GM19468 (cell line): ENCODE data around the gene PWWP2A.

ENCODE experiments used
- ATAC-seq: cut with Tn5 transposase; IDR thresholded peaks from one replicate; pipeline ENCODE4 v1.9.1; 2021; ENCODE audit warnings: mild to moderate bottlenecking, moderate library complexity, moderate number of reproducible peaks; ENCODE audit not compliant: unreplicated experiment; ENCODE audit errors: extremely low read depth

The PWWP2A gene

DNA sequence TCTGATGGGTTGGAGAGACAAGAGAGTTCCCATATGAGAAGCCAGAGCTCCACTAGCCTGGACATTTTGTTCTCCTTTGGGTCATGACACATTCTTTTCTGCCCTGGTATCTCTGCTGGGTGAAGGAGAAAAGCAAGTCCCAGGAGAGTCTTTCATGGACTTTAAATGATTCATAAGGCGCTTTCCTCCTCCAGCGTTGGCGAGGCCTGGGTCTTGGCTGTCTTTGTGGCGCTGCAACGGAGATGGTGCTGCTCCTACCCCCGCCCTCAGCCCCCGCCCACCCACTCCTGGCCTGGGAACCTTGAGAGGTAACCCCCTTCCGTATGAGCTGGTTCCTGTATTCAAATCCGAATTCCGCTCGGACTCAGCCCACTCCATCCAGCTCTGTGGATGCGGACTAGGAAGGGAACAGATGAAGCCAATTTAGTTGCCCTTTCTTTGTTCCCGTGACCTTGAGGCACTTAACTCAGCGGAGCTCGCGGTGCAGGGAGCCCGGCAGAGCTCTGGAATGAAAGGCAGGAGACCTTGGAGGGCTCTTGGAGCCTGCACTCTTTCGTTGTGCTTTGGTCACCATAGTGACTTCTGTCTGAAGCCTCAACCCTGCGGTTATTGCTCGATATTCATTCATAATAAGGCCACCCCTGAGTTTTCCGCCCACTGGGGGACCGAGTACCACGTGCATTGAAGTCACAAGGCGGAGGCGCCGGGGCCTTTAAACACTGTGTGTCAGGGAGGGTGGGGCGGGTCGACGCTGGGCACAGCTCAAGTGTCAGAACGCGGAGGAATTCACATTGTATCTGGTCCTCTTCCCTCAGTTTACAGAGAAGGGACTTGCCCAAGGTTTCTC, 14.0 kb upstream of the PWWP2A start:
- ATAC-seq: no peak

DNA sequence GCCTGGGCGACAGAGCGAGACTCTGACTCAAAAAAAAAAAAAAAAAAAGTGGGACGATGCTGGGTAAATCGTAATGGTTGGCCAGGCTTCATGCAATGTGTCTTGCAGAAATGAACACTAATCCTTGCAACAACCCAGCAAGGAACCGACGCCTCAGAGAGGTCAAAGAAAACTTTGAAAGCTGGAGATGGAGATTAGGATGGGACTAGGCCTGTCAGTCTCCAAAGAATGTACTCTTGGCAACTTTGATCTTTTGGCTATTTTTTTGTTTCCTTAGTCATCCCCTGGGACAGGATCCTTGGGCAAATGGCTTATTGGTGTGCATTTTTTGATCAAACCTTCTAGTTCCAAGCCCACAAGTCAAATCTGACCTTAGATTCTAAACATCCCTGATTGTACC, 10.6 kb upstream of the PWWP2A start:
- ATAC-seq: no peak

DNA sequence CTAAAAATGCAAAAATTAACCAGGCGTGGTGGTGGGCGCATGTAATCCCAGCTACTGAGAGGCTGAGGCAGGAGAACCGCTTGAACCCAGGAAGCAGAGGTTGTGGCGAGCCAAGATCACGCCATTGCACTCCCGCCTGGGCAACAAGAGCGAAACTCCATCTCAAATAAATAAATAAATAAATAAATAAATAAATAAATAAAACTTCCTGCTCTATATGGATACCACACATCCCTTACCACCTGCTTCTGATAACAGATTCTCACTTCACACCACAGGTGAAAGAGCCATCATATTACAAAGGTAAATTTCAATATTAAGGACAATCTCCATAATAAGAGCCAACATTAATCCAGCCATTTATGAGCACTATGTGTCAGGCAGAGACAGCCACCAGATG, 9.4 kb upstream of the PWWP2A start:
- ATAC-seq: no peak

DNA sequence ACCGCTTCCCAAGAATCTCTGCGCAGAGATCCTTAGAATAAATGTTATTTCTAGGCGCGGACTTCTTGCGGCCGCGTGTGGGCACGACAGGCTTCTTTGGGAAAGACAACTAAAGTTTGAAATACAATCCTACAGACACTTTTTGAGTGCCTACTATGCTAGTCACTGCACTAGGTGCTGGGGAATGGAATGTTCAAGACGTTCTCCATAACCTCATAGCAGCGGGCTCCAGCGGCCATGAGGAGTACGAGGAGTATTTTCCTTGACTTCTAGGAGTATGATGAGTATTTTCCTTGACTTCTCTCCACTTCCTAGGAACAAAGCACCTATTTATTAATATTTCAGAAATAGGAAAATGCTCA, 636 bp upstream of the PWWP2A start:
- no peak for ATAC-seq

DNA sequence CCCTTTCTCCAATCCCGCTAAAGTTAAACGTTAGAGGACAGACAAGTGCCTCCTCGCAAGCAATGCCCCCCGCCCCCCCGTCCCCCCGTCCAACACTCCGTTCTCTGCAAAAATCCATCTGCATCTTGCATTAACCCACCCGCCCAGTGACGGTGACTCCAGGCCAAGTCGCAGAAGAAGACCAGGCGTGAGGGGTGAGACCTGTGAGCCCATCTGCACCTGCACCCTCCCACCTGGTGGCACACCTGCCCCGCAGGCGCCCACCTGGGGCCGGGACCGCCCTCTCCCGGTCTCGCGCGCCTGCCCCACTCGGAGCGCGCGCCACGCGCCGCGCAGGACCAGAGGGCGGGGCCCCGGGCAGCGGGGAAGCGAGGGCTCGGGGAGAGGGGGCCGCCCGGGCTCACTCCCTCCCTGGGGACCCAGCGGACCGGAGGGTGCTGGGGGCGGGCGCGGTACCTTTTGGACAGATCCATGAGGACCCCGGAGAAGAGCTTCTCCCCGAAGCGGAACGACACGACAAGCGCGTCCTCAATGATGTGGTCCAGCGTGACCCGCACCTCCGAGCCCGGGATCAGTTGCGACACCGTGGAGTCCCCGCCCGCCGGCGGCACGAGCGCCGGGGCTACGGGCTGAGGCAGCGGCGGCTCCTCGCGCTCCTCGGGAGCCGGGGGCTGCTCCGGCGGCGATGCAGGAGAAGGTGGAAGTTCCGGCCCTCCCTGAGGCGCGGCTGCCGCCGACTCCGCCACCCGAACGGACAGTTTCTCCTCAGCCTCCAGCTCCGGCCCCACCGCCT, 705 bp downstream of the PWWP2A start:
- peak; percentile 1 for ATAC-seq

DNA sequence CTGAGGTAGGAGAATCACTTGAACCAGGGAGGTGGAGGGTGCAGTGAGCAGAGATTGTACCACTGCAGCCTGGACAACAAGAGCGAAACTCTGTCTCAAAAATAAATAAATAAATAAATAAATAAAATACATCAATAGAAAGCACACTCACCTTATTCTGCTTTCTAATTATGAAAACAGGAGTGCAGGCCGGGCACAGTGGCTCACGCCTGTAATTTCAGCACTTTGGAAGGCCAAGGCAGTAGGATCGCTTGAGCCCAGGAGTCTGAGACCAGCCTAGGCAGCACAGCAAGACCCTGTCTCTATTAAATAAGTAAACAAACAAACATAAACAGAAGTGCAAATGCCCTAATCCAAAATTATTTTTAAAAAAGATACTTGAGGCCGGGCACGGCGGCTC, 2.3 kb downstream of the PWWP2A start:
- ATAC-seq: no peak

DNA sequence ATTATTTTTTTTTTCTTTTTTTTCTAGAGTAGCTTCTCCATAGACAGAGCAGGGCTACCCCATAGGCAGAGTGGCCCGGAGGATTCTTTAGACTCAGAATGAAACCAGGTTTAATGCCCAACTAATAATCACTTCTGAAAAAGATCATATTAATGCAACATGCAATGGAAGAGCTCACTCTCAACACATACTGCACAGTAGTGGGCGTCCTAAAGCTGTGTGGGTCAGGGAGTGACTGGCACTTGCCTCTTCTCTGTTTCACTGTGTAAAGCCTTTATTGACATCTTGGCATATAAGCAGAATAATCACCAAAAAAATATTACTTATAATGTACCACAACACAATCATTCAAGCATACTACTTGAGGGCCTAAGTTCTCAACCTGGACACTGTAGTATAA, 11.1 kb downstream of the PWWP2A start:
- ATAC-seq: no peak

DNA sequence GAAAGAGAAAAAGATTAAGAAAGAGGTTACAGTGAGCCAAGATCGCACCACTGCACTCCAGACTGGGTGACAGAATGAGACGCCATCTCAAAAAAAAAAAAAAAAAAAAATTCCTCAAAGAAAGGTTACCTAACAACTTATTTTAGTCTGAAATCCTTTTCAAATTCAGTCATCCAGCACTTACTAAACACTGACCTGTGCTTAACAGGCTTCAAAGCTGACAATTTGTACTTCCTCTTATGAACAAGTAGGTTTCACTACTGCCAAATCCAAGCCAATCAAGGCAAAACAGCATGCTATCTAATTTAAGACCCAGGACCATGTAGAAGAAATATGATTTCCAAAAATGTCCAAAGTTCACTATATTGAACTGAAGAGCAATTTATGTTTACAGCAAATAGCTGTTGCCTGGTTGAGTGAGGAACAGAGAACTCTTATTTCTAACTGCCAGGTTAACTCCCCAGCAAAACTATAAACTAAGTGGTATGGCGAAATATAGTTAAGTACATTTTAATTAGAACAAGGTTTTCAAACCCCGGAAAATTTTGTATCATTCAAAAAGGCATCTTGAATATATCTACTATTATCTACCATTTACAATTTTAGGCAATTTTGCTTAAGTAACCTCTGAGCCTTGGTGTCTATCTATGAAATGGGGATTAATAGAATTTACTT, 13.4 kb downstream of the PWWP2A start:
- peak; percentile 68 for ATAC-seq

DNA sequence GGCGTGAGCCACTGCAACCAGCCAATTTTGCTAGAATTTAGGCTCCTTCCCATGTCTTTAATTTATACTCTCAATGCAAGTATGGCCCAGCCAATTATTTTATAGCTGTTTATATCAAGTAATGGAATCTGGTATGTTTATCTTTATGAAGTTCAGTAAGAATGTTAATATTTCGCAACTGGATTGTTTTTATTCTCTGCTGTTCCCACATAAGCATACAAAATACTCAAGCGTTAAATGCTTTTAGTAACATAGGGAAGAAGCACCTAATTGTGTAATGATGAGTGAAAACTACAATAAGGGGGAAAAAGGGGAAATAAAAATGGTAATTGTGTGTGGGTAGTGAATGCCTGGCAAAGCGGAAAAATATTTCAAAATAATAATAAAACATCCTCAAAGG, 21.3 kb downstream of the PWWP2A start:
- no peak for ATAC-seq

DNA sequence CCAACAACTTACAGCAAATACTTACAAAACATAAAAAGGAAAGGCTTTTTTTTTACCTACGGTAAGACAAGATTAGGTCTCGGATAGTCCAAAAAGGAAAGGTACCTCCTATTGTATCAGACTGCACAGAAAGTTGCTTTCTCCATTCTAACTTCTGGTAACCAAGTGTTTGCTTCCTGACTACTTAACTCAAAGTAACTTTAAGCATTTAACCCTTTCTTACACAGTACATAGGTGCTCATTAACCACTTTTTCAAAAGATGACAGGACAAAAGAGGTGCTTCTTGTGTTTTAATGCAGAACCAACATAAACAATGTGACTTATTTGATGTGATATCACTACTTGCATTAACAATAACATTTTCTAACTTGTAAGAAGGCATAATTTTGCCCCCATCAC, 23.1 kb downstream of the PWWP2A start:
- no peak for ATAC-seq

DNA sequence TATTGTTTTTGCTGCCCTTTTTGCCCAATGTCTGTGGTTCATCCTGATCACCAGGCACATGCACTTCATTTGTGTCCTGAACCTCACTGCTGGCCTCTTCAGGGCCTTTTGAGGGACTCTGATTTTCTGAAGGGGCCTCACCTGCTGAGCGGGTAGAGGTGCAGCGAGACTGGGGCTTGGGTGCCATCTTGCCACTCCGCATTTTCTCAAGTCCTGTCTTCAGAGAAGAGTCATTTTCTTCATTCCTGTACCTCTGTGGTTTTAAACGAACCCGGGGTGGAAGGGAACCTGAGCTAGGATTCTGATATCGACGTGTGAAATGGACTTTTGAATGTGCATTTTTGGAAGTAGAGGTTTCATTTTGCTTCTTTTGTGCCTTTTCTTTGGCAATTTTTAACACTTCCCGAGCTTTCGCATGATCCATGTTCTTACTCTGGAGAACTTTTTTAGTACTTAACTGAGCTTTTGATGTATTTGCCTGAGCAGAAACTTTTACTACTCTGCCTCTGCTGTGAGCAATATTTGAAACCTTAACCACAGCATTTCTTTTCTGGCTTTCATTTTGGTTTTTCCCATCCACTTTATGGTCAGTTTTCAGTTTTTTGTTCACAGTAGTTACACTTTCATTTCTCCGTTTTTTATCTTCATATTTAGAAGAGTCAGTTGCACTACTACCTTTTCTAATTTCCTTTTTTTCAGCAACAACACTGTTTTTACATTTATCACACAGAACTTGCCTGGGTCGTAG, 26.1 kb downstream of the PWWP2A start:
- ATAC-seq: peak; percentile 58

DNA sequence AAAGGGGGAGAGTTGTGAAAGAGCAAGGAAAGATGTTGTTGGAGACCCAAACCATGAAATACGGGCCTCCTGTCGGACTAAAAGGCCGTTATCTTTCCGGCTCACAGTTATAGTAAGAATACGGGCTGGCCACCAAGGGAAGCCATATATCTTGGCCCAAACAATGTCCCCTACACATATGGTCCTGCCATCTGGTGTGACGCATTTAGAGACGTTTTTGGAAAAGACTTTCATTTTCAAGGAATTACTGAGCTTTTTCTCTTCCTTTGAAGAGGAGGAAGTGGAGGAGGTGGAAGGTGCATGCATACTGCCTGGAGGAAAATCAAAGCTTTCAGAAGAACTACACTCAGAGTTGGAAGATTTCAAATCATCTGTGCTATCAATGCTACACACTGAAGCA, 26.7 kb downstream of the PWWP2A start:
- ATAC-seq: no peak

DNA sequence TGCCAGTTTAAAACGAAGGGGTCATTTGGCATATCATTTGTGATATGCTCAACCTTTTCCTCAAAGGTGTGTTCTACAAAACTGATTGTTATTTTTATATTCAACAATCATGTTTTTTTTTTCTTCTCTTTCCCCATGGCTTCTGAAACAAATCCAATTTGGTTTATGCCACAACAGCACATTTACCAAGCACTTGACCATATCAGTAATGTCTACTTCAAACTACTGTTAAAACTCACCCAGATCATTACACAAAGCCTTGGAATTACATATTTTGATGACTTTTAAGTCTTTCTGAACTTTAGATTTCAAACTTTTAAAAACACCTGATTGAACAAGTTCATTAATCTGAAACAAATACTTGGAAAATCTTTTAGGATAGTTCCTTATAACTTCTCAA, 29.2 kb downstream of the PWWP2A start:
- no peak for ATAC-seq

DNA sequence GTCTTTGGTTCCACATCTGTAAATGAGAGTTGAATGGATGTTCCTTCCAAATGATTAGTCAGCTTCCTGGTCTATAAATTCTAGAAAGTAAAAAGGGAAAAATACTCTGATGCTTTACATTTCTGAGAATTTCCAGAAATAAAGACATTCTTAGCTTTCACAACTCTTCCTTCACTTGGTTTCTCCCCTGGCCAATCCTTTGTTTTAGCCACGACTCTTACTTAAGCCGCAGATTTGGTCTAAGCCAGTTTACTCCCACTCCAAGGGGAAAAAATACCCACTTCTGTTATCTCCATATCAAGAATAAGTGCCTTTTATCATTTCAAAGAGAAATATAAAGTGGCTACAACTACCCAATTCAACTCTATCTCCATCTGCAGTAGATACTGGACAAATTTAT, 29.7 kb downstream of the PWWP2A start:
- no peak for ATAC-seq

DNA sequence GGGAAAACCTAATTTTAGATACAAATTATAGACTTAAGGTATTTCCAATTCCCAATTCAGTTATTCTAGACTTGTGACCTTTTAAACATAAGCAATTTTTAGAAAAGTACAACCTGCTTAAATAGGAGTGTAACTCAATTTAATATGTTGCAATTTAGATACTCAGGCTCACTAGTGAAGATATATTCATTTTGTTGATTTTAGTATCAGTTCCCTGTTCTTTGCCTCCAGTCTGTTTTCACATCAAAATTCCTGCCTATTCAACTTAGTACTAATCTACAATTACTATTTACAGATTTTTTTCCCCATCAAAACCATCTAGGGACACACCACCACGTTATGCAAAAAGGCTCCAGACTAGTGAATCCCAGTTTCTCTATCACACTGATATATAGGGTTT, 30.4 kb downstream of the PWWP2A start:
- ATAC-seq: no peak

DNA sequence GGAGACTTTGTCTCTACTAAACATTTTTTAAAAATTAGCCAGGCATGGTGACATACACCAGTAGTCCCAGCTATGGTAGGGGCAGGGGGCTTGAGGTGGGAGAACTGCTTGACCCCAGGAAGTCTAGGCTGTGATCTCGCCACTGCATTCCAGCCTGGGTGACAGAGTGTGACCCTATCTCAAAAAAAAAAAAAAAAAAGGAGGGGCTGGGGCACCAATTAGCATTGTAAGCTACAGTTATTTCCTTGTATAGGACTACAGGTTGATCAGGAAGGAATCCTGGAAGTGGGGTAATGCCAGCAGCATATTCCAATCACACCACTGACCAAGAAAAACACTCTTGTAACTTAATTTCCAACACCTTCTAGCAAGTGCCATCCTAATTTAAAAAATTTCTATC, 32.1 kb downstream of the PWWP2A start:
- no peak for ATAC-seq

DNA sequence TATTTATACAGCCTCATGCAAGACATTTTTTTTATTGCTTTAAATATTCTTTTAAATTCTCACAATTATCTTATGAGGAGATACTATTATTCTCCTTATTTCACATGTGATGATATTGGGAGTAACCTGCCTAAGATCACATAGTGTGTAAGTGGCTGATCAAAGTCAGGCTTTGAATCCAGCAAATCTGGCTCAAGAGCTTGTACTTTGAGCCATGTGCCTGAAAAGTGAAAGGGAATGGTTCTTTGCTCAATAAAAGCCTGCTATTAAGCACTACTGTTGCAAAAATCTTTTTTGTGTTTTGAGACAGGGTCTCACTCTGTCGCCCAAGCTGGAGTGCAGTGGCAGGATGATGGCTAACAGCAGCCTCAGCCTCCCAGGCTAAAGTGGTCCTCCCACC, 35.1 kb downstream of the PWWP2A start:
- no peak for ATAC-seq

DNA sequence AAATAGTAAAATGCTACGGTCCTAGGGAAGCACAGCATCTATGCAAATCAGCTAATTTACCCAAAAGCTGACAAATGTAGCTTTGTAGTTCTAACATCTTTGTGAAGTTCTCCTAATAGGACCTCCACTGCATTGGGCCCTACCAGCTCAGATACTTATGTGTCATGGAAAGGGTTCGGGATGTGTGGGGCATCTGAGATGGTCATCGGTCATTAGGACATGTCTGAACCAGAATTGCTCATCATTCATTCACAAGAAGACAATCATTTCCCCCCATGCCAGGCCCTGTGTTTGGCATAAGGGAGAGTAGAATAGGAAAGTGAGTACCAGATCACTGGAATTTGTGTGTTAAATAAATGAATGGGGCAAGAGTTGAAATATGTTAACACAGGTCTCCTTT, 35.7 kb downstream of the PWWP2A start:
- no peak for ATAC-seq

DNA sequence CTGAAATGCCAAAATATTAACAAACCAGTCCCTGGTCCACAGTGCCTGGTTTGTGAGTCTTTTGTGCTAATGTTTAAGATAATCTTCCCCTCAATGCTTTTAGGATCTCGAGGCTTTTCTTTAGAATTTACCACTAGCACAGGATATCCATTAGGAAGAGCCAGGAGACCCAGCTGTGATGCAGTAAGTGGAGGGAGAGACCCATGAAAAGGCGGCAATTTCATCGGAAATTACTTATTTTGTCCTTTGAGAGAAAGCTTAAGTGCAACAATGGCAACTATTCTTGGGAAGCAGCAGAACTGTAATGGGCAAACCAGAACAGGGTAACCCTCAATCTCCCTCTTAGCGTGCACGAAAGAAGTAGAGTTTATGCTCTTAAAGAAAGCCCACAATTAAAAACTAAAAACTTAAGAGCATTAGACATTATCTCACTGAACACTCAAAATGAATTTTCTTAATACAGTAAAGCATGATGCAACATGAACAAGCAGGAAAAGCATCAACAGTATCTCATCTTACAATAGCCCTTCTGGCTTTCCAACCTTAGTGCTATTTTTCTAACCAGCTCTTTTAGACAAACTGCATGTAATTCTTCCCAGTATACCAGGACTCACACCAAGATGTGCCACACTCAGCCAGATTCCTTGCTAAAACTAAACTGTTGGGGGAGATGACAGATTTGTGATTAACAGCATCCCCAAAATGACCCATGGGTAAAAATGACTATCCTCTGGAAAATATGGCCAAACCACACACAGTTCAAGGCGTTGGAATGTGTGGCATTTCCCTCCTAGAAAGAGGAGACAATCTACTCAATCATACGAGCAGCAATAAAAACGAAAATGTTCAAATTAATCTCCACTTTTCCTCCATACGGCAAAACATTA, 36.4 kb downstream of the PWWP2A start:
- no peak for ATAC-seq

DNA sequence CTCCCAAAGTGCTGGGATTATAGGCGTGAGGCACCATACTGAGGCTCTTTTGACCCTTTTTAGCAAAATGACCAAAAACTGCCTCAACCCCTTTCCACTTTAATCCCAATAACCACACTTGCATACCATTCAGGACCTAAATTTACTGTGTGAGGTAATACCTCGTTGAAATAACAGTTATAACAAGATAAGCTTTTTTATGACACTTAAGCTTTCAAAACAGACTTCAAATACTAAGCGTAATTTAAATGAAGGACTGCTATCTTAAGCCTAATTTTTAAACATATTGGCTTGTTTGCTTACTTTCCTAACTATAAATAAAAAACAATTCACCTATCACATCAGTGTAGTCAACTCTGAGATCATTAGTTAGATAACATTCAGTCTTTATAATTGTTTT, 37.8 kb downstream of the PWWP2A start:
- ATAC-seq: no peak
